Activated T-cell treated with anti-CD3 and anti-CD28 coated beads, Interleukin-2, amount 50 U/mL, for 1 hour (primary cell): ENCODE measurements around the gene TSEN34.

Experiments used
- DNase-seq: peaks from one replicate; pipeline ENCODE4 v3.0.0-alpha.2; 2020

The TSEN34 gene

GRCh38 chr19:54191011-54191810 lies at the start of gene TSEN34:
Gene TSEN34, plus strand, starts transcription at chr19:54191308. Its CDS starts 57 bp downstream, at chr19:54191365.
- no peak for DNase-seq

GRCh38 chr19:54141356-54141755 lies 49.8 kb upstream of the TSEN34 start:
- DNase-seq, result no peak

- DNase-seq, result no peak
Observed at GRCh38 chr19:54142166-54142780, 48.8 kb upstream of the TSEN34 start.

GRCh38 chr19:54145541-54146158 lies 45.5 kb upstream of the TSEN34 start:
- DNase-seq, result no peak

- DNase-seq, result no peak
Observed at GRCh38 chr19:54147676-54148075, 43.4 kb upstream of the TSEN34 start.

GRCh38 chr19:54148158-54148557 lies 43.0 kb upstream of the TSEN34 start:
- DNase-seq, result no peak

- no peak for DNase-seq
Observed at GRCh38 chr19:54149021-54149812, 41.9 kb upstream of the TSEN34 start.

GRCh38 chr19:54151362-54152035 lies 39.6 kb upstream of the TSEN34 start:
- no peak for DNase-seq

GRCh38 chr19:54152267-54152666 lies 38.8 kb upstream of the TSEN34 start:
- no peak for DNase-seq

GRCh38 chr19:54152878-54153524 lies 38.1 kb upstream of the TSEN34 start:
- no peak for DNase-seq

GRCh38 chr19:54153731-54154326 lies 37.3 kb upstream of the TSEN34 start:
- no peak for DNase-seq

GRCh38 chr19:54154603-54155345 lies 36.3 kb upstream of the TSEN34 start:
- DNase-seq, result peak; percentile 41

GRCh38 chr19:54155694-54156093 lies 35.4 kb upstream of the TSEN34 start:
- DNase-seq, result no peak

GRCh38 chr19:54156490-54156889 lies 34.6 kb upstream of the TSEN34 start:
- DNase-seq, result no peak

- DNase-seq, result no peak
Observed at GRCh38 chr19:54156953-54157352, 34.2 kb upstream of the TSEN34 start.

GRCh38 chr19:54158812-54159351 lies 32.2 kb upstream of the TSEN34 start:
- DNase-seq, result no peak

- DNase-seq, result peak; percentile 92
Observed at GRCh38 chr19:54159352-54160181, 31.5 kb upstream of the TSEN34 start, which contains the start of gene LENG1. Gene LENG1, minus strand, starts transcription at chr19:54159721. Its CDS starts 26 bp downstream, at chr19:54159695.

GRCh38 chr19:54160182-54160811 lies 30.8 kb upstream of the TSEN34 start:
- no peak for DNase-seq

- DNase-seq, result no peak
Observed at GRCh38 chr19:54160854-54161253, 30.3 kb upstream of the TSEN34 start.
